ENCODE results near the gene SMAD5. TPM values are rescaled to one million over a fixed set of nuclear protein-coding genes. Genes with fewer than 3 reads are reported as not detected.

The SMAD5 gene
- total RNA-seq, 1 experiment from 2014 or later = 58.8 TPM

DNA sequence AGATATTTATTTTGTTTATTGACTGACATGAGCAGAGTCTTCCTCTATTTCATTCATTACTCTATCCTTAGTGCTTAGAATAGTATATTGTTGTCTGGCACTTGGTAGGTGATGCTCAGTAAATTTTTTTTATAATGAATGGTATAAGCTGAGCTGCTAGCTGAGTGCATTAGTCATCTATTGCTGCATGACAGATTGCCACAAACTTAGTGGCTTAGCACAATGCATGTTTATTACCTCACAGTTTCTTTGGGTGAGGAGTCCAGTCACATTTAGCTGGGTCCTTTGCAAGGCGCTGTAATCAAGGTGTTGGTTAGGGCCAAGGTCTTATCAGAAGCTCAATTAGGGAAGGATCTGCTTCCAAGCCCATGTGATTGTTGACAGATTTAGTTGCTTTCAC lies 23.1 kb downstream of the SMAD5 start:
- DNase-seq (ENCODE audit: low spot score) = peak; percentile 12

DNA sequence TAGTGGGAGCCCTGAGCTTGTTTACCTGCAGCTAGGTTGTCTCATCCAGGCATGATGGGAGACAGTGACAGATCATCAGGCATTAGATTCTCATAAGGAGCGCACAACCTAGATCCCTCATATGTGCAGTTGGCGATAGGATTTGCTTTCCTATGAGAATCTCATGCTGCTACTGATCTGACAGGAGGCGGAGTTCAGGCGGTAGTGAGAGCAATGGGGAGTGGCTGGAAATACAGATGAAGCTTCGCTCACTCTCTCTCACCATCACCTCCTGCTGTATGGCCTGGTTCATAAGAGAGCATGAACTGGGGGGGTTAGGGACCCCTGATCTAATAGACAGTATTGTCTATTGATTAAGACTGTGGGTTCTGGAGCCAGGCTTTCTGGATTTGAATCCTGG lies 24.9 kb downstream of the SMAD5 start:
- DNase-seq (ENCODE audit: low spot score) = no peak

DNA sequence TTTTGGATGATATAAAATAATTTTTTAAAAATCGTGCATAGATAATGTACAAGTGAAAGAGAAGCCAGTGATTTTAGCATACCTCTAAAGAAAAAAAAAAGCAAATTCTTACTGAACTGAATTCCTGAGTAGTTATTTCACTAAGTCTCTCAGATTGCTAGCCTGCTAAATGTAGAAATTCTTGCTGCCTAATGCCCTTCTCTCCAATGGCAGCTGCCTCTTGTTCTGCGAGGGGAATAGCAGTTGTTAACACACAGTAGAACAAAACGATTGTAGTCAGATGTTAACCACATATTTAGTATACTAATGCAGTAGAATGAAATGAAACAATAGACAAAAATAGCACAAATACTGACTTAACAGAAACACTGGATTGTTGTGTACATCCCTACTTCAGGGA lies 26.8 kb downstream of the SMAD5 start:
- DNase-seq (ENCODE audit: low spot score) = no peak

DNA sequence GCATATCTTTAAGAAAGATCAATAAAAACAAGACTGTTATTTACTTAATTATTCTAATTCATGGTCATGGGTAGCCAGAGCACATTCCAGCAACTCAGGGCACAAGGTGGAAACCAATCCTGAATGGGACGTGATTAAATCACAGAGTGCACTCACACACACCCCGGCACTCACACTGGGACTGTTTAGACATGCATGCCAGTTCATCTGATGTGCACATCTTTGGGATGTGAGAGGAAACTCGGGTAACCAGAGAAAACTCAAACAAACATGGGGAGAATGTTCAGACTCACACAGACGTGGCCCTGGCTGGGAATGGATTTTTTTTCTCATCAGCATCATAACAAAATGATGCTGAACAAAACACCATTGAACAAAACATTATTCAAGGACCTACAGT lies 29.4 kb downstream of the SMAD5 start:
- DNase-seq (ENCODE audit: low spot score) = no peak

GRCh38 chr5:136164226-136164625 lies 31.6 kb downstream of the SMAD5 start:
- DNase-seq (ENCODE audit: low spot score) = no peak

- no peak for DNase-seq (ENCODE audit: low spot score)
Measured at GRCh38 chr5:136166909-136167308, 34.3 kb downstream of the SMAD5 start.

DNA sequence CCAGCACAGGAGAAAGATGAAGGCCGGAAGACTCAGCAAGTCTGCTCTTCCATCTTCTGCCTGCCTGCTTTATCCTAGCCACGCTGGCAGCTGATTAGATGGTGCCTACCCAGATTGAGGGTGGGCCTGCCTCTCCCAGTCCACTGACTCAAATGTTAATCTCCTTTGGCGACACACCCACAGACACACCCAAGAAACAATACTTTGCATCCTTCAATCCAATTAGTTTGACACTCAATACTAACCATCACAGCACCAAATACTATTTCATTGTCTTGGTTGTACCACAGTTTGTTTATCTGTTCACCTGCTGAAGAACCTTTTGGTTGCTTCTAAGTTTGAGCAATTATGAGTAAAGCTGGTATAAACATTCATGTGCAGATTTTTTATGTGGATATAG lies 36.6 kb downstream of the SMAD5 start:
- no peak for DNase-seq (ENCODE audit: low spot score)

GRCh38 chr5:136174021-136174659 lies 41.5 kb downstream of the SMAD5 start:
- DNase-seq (ENCODE audit: low spot score) = peak; percentile 55

DNA sequence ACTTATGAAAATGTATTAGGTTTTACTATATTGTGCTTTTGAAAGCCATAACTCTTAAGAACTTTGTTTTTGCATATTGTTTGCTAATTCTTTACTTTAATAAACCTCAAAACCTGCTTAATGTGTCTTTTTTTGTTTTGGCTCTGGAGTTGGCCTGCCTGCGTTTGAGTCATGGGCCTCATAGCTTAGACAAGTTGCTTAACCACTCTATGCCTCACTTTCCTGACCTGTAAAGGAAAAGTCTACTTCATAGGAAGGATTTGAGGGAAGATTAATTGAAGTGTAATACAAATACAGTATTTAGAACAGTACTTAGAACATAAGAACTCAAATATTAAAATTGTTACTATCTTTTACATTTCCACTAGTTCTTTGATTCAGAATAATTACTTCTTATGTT lies 50.0 kb downstream of the SMAD5 start:
- no peak for DNase-seq (ENCODE audit: low spot score)

DNA sequence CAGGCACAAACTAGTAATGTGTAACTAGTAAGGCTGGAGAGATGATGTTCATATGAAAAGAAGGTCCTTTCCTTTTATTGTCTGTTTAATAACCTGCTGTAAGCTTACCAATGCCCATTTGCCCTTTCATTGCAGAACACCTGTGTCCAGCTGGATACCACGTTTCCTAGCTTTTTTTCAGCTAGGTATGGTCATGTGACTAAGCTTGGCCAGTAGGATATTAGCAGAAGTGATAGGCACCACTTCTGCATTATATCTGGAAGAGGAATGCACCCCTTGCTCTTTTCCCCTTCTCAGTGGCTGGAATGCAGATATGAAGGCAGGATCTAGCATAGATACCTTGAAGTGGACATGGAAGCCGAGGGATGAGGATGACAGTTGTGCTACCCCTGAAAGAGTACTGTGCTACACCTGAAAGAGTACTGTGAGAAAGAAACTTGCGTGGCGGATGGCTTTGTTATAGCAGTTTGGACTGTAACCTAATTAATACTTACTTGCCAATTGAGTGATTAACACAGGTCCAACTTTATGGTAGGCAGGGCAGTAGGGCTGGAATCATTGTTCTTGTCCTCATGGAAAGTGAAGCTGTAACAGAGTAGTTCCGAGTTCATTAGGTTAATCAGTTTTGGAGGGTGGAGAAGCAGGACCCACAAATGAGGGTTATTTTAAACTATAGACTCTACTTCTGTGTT lies 53.5 kb downstream of the SMAD5 start:
- DNase-seq (ENCODE audit: low spot score) = no peak

GRCh38 chr5:136186796-136187195 lies 54.2 kb downstream of the SMAD5 start:
- DNase-seq (ENCODE audit: low spot score) = no peak

DNA sequence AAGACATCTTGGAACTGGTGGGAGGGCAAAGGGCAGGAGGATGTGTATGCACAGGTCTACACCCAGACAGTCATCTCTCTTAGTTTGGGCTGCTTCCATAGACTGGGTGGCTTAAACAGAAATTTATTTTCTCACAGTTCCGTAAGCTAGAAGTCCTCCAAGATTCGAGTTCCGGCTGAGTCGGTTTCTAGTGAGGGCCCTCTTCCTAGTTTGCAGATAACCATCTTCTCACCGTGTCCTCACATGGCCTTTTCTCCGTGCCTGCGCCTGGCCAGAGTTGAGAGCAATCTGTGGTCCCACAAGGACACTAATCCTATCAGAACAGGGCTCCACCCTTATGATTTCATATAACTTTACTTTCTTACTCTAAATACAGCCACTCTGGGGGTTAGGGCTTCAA lies 56.2 kb downstream of the SMAD5 start:
- no peak for DNase-seq (ENCODE audit: low spot score)

DNA sequence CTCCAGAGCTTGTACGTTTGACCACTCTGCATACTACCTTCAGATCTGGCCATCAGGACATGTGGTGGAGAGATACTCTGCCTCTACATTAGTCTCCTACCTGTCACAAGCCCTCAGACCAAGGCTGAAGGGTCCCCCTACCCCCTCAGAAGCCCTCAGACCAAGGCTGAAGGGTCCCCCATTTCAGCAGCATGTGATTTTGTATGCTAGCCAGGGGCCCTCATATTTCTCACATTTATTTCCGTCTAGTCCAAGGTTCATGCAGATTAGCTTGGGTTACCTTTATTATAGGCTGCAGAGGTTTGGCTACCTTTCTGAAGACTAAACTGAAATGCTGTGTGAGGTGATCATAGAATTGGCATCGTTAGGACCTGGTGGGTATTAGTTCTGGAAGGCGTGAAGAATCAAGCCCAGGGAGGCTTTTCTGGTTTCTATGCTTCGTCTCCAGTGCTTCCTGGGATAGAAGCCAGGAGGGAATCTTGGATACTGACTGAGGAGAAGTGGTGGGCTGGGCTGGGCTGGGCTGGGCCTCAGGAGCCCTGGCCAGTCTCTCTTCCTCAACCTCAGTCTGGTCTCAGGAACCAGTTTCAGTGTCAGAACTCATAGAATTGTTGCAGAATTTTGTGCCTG lies 57.6 kb downstream of the SMAD5 start:
- DNase-seq (ENCODE audit: low spot score) = no peak

GRCh38 chr5:136190904-136191303 lies 58.3 kb downstream of the SMAD5 start:
- DNase-seq (ENCODE audit: low spot score) = no peak

- DNase-seq (ENCODE audit: low spot score) = no peak
Measured at GRCh38 chr5:136191304-136192014, 58.8 kb downstream of the SMAD5 start.

DNA sequence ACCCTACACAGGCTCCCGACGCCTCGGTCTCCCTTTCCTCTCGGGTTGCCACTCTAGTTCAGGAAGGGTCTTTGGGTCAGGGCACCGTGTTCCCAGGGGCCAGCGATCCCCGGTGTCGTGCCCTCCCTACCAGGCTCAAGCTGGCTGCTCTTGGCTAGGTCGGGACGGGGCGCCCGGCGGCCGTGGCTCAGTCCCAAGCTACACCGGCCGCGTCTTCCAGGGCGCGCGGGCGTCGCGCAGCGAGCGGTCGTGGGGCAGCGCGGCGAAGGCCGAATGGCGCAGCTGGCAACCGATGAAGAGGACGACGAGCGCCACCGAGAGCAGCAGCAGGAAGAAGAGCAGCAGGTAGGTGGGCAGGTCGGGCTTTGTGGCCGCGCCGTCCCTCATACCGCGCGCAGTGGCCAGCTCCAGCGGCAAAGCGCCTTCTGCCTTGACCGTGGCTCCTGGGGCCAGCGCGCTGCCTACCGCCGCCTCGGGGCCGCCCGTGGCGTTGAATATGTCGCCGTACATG lies 59.4 kb downstream of the SMAD5 start:
- DNase-seq (ENCODE audit: low spot score) = no peak

- no peak for DNase-seq (ENCODE audit: low spot score)
Measured at GRCh38 chr5:136192526-136193321, 60.1 kb downstream of the SMAD5 start, which contains the start of gene SMIM32. Gene SMIM32, minus strand, starts transcription at chr5:136193162. Its CDS starts 638 bp downstream, at chr5:136192524.

- no peak for DNase-seq (ENCODE audit: low spot score)
Measured at GRCh38 chr5:136193322-136193935, 60.8 kb downstream of the SMAD5 start.

DNA sequence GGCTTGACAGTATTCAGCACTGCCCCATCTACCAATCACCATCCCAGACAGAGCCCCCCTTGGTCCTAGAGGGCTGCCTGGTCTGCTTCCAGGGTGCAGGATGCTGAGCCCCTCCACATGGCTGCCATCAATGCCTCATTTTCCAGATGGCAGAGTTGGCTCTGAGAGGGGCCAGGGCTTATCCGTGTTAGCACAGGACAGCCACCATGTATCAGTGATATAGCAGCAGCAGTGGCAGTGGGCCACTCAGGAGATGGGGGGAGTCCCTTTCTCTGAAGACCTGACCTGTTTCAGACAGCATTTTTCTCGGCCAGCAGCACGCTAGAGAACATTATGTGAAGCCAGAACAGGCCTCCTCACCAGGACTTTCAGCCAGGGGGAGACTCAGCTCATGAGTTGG lies 61.9 kb downstream of the SMAD5 start:
- no peak for DNase-seq (ENCODE audit: low spot score)

DNA sequence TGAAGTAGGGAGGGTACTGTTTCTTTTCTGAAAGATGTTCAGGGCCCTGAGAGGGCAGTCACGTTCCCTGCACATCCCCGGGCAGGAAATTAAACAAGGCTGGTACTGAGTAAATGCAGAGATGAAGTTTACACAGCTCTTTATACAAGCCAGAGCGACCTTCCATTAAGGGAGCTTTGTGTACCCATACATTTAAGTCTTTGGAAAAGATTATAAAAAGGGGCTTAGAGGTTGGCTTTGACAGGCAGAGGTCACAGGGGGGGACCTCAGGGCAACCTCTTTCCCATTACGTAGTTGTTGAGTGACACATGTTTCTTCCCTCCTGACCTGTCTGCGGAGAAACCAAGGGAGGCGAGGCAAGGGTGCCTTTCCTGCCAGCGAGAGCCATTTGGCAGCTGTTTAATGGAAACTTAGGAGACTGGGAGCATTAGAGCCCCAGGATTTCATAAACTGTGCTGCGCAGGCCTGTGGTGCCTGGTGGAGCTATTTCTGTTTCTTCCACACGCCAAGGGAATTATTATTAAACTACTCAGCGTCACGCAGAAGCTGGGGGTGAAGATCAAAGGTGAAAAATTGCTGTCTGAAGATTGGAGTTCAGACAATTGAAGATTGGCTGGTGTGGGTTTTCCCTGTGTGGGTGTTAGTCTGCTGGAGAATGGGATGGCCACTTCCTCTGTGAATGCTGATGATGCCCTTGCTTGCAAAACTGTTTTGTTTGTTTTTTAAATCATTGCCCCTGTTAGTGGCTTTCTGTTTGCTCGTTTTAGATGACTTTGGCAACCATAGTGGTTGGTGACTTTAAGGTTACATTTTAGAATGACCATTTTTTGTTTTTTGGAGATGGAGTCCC lies 63.6 kb downstream of the SMAD5 start:
- no peak for DNase-seq (ENCODE audit: low spot score)
